Bronchial smooth muscle cell (primary cell): ENCODE data around the gene RALGAPA2. TPM values are rescaled to one million over a fixed set of nuclear protein-coding genes. Genes with fewer than 3 reads are reported as not detected.

Experiments
- total RNA-seq: library from RNA; depleted of rRNA; stranded (reverse); fragments of >200 nt; gene quantifications from 2 replicates; pipeline ENCODE4 v1.2.1, GENCODE V29; 2014

The RALGAPA2 gene
- total RNA-seq: 3.8 and 4.5 TPM in 2 replicates

DNA sequence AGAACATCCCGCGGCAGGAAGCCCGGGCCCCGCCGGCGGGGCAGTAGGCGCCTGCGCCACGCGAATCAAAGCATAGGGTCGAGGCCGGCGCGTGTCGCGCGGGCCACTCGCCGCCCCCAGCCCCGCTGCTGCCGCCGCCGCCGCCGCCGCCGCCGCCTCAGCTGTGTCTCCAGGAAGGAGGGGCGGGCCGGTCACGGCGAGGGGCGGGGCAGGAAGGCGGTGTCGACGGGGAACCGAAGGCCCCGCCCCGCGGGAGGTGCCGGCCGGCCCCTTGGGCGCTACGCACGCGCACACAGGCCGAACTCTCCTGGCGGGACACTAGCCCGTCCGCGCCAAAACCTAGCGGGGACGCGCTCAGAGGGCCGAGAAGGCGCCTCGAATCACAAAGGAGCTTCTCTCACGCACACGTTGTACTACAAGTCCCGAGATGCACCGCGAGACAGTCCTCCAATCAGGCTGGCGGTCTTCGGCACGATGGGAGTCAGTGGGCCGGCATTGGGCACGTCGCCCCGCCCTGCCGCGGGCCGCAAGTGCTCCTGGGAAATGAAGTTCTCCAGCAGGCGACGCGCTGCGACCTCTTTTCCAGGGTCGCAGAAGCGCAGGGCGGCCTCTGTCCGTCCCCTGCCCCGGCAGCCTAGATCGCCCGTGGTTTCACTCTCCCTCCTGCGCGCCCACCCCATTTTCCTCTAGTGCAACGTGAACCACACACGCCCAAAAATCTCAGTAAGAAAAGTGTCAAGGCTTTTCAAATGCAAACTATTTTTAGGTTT lies at the start of gene RALGAPA2:
Gene RALGAPA2, minus strand, starts transcription at position 171 of the 770 bp plus-strand sequence. Its CDS starts 164 bp downstream, at position 7.

DNA sequence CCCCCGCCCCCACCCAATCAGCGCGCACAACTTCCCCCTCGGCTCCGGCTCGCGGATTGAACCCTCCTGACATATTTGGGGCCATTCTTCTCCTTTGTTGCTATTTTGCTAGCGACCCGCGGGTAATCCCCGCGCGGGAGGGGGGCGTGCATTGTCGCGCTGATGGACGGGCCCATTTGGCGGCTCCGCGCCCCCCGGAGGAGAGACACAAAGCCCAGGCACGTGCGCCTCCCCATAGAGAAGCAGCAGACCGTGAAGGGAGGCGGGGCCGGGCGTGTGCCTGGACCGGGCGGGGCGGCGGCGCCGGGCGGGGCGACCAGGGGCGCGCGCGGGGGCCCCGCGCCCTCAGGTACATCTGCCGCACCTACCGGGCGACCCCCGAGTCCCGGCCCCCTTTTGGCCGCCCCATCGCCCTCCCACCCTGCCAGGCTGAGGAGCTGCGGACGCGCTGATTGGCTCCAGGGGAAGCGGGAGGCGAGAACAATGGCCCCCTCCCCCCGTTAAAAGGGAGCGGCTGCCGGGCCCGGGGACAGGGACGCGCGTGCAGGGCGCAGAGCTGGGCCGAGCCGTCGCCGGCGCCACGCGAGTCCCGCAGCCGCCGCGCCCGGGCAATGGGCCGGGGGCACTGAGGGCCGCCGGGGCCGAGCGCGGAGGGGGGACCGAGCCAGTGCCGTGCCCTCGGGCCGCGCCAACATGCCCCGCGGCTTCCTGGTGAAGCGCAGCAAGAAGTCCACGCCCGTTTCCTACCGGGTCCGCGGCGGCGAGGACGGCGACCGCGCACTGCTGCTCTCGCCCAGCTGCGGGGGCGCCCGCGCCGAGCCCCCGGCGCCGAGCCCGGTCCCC lies 344.6 kb downstream of the RALGAPA2 start, which contains the start of gene INSM1:
Gene INSM1, plus strand, starts transcription at position 530 of the 843 bp plus-strand sequence. Its CDS starts 164 bp downstream, at position 694.

